TTC549 (cell line): ENCODE results near the gene HPRT1.
"Not testable (repeated sequence)": the region's sequence is repeated elsewhere in the genome, so short reads cannot be mapped to it uniquely, and the experiment has no call there.

ENCODE experiments used
- FAIRE-seq: peaks from 2 replicates; lab custom pipeline; 2012; peaks lifted over from hg19 to GRCh38; lab: Jason Lieb, UNC

The HPRT1 gene

GRCh38 chrX:134460005-134460861, at the start of gene HPRT1:
Gene HPRT1 (plus strand): TSS chrX:134460165. CDS start chrX:134460312, 147 bp downstream.
- no peak for FAIRE-seq

- FAIRE-seq = no peak
These were observed 43.9 kb upstream of the HPRT1 start for GRCh38 chrX:134416087-134416486.

- no peak for FAIRE-seq
These were observed 41.5 kb upstream of the HPRT1 start for GRCh38 chrX:134418317-134419113.

- FAIRE-seq = no peak
These were observed 40.2 kb upstream of the HPRT1 start for GRCh38 chrX:134419784-134420183.

- FAIRE-seq = no peak
These were observed 36.4 kb upstream of the HPRT1 start for GRCh38 chrX:134423606-134424005.

GRCh38 chrX:134426281-134426680, 33.7 kb upstream of the HPRT1 start:
- no peak for FAIRE-seq

GRCh38 chrX:134431894-134432293, 28.1 kb upstream of the HPRT1 start:
- no peak for FAIRE-seq

GRCh38 chrX:134435894-134436293, 24.1 kb upstream of the HPRT1 start:
- no peak for FAIRE-seq

- FAIRE-seq = no peak
These were observed 16.9 kb upstream of the HPRT1 start for GRCh38 chrX:134443020-134443419.

GRCh38 chrX:134443461-134443860, 16.5 kb upstream of the HPRT1 start:
- no peak for FAIRE-seq

- FAIRE-seq = no peak
These were observed 15.3 kb upstream of the HPRT1 start for GRCh38 chrX:134444681-134445080.

GRCh38 chrX:134452596-134452995, 7.4 kb upstream of the HPRT1 start:
- no peak for FAIRE-seq

- no peak for FAIRE-seq
These were observed 6.3 kb upstream of the HPRT1 start for GRCh38 chrX:134453631-134454030.

- no peak for FAIRE-seq
These were observed 5.5 kb upstream of the HPRT1 start for GRCh38 chrX:134454506-134454905.

GRCh38 chrX:134457708-134458107, 2.3 kb upstream of the HPRT1 start:
- FAIRE-seq = no peak

- no peak for FAIRE-seq
These were observed 321 bp upstream of the HPRT1 start for GRCh38 chrX:134459683-134460004.

GRCh38 chrX:134460862-134461220, 876 bp downstream of the HPRT1 start:
- FAIRE-seq = no peak

GRCh38 chrX:134461437-134461836, 1.5 kb downstream of the HPRT1 start:
- FAIRE-seq = no peak

- no peak for FAIRE-seq
These were observed 3.0 kb downstream of the HPRT1 start for GRCh38 chrX:134462927-134463326.

GRCh38 chrX:134464453-134464852, 4.5 kb downstream of the HPRT1 start:
- not testable (repeated sequence) for FAIRE-seq

- FAIRE-seq = no peak
These were observed 9.5 kb downstream of the HPRT1 start for GRCh38 chrX:134469486-134469885.

- FAIRE-seq = no peak
These were observed 10.0 kb downstream of the HPRT1 start for GRCh38 chrX:134470013-134470412.

- FAIRE-seq = no peak
These were observed 12.1 kb downstream of the HPRT1 start for GRCh38 chrX:134472041-134472440.

GRCh38 chrX:134476284-134476683, 16.3 kb downstream of the HPRT1 start:
- FAIRE-seq = no peak
